ENCODE results near the gene TATDN3.
A peak's percentile ranks its signal among the peaks of the same experiment; 100 is the strongest.
"Not testable (repeated sequence)": the region's sequence is repeated elsewhere in the genome, so short reads cannot be mapped to it uniquely, and the experiment has no call there.

TATDN3 gene

DNA sequence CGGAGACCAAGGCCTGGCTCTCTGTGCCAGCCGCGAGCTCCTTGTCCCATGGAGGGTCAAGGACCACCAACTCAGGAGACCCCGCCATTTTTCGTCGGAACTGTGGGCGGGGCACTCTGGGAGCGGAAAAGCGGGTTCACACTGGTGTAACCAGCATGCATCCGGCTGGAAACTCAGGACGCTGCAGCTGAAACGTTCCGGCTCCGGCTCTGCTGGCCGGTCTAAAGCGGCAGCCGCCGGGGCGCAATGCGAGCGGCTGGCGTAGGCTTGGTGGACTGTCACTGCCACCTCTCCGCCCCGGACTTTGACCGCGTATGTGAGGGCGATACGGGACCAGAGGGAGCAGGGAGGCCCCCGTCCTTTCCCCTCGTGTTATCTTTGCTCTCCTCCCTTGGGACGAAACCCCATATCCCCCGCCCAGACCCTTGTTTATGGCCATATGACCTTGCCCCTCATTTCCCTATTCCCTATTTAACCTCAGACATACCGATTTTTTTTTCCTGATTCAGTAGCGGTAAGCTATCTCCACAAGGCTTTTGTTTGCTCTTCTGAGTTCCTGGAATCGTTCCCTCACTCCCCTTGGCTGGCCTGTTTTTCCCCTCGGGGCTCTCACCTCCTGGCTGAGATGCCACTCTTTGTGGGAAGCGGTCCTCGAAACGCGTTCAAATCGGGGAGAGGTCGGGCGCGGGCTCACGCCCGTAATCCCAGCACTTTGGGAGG, at the start of gene TATDN3, which contains the start of gene NSL1:
TSS of gene TATDN3 (plus strand) at position 219 of the 720 bp plus-strand sequence. CDS start at position 247, 28 bp downstream.
TSS of gene NSL1 (minus strand) at position 102 of the 720 bp plus-strand sequence. CDS start at position 88, 14 bp downstream.
- peak; percentile 91 for DNase-seq (ENCODE audit: low read depth)

DNA sequence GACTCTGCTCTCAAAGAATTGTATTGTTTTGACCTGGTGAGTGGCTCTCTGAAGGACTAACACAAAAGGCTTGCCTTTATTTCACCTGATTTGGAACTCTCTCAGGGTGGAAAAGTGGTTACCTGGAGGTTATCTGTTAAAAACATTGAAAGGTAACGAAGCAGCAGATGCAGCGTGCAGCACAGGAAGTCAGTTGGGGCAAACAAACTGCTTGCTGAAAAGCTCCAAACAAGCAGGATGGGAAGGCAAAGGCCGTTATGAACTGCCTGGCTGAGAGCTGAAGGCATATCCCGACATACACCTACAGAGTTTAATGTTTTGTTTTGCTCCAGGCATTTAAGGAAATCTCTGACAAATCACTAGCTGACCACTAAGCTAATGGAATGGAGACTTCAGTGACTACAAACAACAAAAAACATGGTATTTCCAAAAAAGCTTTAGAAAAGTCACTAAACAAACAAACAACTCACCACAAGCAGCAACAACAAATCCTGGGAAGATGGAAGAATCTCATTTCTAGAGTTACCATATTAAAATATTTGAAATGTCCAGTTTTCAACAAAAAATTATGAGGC, 47.7 kb upstream of the TATDN3 start:
- DNase-seq (ENCODE audit: low read depth), result no peak

DNA sequence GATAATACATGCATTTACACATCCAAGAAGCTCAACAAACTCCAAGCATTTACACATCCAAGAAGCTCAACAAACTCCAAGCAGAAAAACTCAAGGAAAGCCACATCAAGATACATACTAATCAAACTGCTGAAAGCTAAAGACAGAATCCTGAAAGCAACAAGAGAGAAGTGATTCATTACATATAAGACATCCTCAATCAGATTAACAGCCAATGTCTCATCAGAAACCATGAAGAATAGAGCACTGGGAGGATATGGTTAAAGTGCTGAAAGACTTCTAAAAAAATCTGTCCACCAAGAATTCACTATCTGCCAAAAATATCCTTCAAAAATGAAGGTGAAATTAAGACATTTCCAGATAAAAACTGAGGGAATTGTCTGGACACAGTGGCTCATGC, 46.4 kb upstream of the TATDN3 start:
- DNase-seq (ENCODE audit: low read depth), result no peak

GRCh38 chr1:212746546-212746945, 45.1 kb upstream of the TATDN3 start:
- DNase-seq (ENCODE audit: low read depth), result peak; percentile 21

GRCh38 chr1:212749821-212750535, 41.7 kb upstream of the TATDN3 start:
- DNase-seq (ENCODE audit: low read depth), result peak; percentile 58

- DNase-seq (ENCODE audit: low read depth), result peak; percentile 52
These were observed 39.3 kb upstream of the TATDN3 start for GRCh38 chr1:212752252-212752933.

GRCh38 chr1:212752934-212753497, 38.7 kb upstream of the TATDN3 start:
- peak; percentile 9 for DNase-seq (ENCODE audit: low read depth)

- DNase-seq (ENCODE audit: low read depth), result no peak
These were observed 37.9 kb upstream of the TATDN3 start for GRCh38 chr1:212753749-212754148.

- DNase-seq (ENCODE audit: low read depth), result no peak
These were observed 37.5 kb upstream of the TATDN3 start for GRCh38 chr1:212754193-212754592.

- DNase-seq (ENCODE audit: low read depth), result no peak
These were observed 37.0 kb upstream of the TATDN3 start for GRCh38 chr1:212754680-212755079.

GRCh38 chr1:212759683-212760082, 32.0 kb upstream of the TATDN3 start:
- DNase-seq (ENCODE audit: low read depth), result no peak

DNA sequence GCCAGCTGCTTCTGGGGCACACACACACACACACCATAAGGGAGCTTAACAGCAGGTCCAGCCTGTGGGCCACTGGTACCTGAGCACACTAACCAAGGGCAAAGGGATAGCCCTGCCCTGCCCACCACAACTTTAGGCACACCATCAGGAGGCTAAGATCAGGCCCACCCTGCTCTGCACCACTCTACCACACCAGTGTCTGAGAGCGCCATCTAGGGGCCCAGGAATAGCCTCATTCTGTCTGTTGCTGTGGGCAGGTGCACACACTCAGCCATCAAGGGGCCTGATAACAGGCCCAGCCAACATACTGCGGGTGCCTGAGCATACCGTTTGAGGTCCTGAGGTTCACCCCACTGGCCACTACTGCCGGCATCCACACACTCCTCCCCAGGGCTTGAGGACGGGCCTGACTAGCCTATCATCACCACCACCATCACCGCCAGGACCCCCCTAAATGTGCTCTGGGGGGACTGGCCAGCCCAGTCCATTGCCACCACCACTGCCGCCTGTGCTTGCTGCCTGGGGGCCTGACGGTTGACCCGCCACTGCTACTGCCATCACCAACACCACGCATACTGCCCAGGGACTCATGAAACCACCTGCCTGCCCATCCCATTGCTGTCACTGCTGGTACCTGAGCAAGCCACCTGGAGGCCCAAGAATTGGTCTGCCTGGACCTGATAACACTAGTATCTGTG, 31.4 kb upstream of the TATDN3 start:
- DNase-seq (ENCODE audit: low read depth), result peak; percentile 8

- DNase-seq (ENCODE audit: low read depth), result no peak
These were observed 29.5 kb upstream of the TATDN3 start for GRCh38 chr1:212762234-212762633.

DNA sequence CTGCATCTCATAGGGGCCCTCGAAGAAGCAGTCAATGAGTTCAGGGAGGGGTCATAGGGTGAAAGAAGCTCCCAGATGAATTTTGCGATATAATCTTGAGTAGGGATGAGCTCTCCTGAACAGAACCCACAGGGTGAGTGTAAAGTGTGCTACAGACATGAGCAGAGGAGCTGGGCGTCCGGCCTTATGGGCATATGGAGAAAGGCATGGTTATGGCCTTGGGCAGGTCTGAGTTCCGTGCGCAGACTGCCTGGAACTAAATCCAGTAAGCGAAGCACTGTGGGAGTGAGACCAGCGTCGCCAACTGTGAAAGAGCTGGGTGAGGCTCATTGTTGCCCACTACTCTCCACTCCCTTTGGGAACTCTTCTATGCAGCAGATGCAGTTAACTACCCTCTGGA, 28.9 kb upstream of the TATDN3 start:
- DNase-seq (ENCODE audit: low read depth), result no peak

GRCh38 chr1:212764718-212765281, 26.9 kb upstream of the TATDN3 start:
- DNase-seq (ENCODE audit: low read depth), result not testable (repeated sequence)

- DNase-seq (ENCODE audit: low read depth), result not testable (repeated sequence)
These were observed 24.9 kb upstream of the TATDN3 start for GRCh38 chr1:212766825-212767224.

DNA sequence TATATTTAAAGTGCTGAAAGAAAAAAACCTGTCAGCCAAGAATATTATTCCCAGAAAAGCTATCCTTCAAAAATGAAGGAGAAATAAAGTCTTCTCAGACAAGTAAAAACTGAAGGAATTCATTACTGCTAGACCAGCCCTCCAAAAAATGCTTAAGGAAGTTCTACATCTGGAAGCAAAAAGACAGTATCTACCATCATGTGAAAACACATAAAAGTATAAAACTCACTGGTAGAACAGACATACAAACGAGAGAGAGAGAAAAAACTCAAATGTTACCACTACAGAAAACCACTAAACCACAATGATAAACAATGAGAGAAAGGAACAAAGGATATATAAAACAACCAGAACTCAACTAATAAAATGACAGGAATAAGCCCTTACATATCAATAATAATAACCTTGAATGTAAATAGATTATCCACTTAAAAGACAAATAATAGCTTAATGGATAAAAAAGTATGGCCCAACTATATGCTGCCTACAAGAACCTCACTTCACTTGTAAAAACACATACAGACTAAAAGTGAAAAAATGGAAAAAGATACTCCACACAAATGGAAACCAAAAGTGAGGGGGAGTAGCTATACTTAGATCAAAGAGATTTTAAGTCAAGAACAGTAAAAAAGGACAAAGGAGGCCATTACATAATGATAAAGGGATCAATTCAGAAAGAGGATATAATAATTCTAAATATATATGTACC, 22.1 kb upstream of the TATDN3 start:
- DNase-seq (ENCODE audit: low read depth), result peak; percentile 9

- DNase-seq (ENCODE audit: low read depth), result no peak
These were observed 20.4 kb upstream of the TATDN3 start for GRCh38 chr1:212771341-212771740.

- DNase-seq (ENCODE audit: low read depth), result no peak
These were observed 18.7 kb upstream of the TATDN3 start for GRCh38 chr1:212773011-212773410.

DNA sequence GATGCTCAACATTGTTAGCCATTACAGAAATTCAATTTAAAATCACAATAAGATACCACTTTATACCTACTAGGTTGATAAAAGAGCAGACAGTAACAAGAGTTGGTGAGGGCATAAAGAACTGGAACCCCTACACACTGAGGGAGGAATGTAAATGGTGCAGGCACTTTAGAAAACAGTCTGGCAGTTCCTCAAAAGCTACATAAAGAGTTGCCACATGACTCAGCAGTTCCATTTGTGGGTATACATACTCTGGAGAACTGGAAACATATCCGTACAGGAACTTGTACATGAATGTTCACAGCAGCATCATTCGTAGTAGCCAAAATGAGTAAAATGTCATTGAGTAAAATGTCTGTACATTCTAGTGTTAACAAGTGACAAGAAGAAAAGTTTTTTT, 17.1 kb upstream of the TATDN3 start:
- DNase-seq (ENCODE audit: low read depth), result peak; percentile 69

Measured in iris pigment epithelial cell (primary cell).